ENCODE data around the gene ADAP1.

Gene ADAP1

GRCh38 chr7:985915-986741 is 31.6 kb upstream of the ADAP1 start:
- peak; percentile 30 for DNase-seq (ENCODE audit: low read depth)
- no peak overlapping the region for H3K4me3 ChIP-seq (ENCODE audit: low read length)
- TF ChIP-seq CTCF (IDR thresholded peaks at IDR 0.05; ENCODE audit: insufficient read depth, low read depth, low read length, missing control alignments) = no peak

GRCh38 chr7:985127-985416 is 30.6 kb upstream of the ADAP1 start:
- no peak for DNase-seq (ENCODE audit: low read depth)
- TF ChIP-seq CTCF (IDR thresholded peaks at IDR 0.05; ENCODE audit: insufficient read depth, low read depth, low read length, missing control alignments) = no peak
- H3K4me3 ChIP-seq (ENCODE audit: low read length) = no peak overlapping the region

- no peak for TF ChIP-seq CTCF (IDR thresholded peaks at IDR 0.05; ENCODE audit: insufficient read depth, low read depth, low read length, missing control alignments)
- H3K4me3 ChIP-seq (ENCODE audit: low read length) = no peak overlapping the region
- no peak for DNase-seq (ENCODE audit: low read depth)
Measured at GRCh38 chr7:984361-985126, 30.1 kb upstream of the ADAP1 start.

GRCh38 chr7:983616-984071 is 29.2 kb upstream of the ADAP1 start:
- no peak for TF ChIP-seq CTCF (IDR thresholded peaks at IDR 0.05; ENCODE audit: insufficient read depth, low read depth, low read length, missing control alignments)
- no peak for DNase-seq (ENCODE audit: low read depth)
- peak overlapping the region; percentile 43 for H3K4me3 ChIP-seq (ENCODE audit: low read length)

- peak within 1 kb of the TSS; percentile 43 for H3K4me3 ChIP-seq (ENCODE audit: low read length)
- no peak for DNase-seq (ENCODE audit: low read depth)
- TF ChIP-seq CTCF (IDR thresholded peaks at IDR 0.05; ENCODE audit: insufficient read depth, low read depth, low read length, missing control alignments) = no peak
Measured at GRCh38 chr7:983004-983615, 28.6 kb upstream of the ADAP1 start, which contains the start of gene CYP2W1. TSS of gene CYP2W1 (plus strand) at chr7:983181. CDS start at chr7:983212, 31 bp downstream.

- no peak overlapping the region for H3K4me3 ChIP-seq (ENCODE audit: low read length)
Measured at GRCh38 chr7:982511-983003, 28.1 kb upstream of the ADAP1 start.

More at GRCh38 chr7:982511-983003, 28.1 kb upstream of the ADAP1 start:
- no peak for TF ChIP-seq CTCF (IDR thresholded peaks at IDR 0.05; ENCODE audit: insufficient read depth, low read depth, low read length, missing control alignments)
- DNase-seq (ENCODE audit: low read depth) = no peak

All from epithelial cell of esophagus (primary cell).